GM12878 (cell line): ENCODE measurements around the gene METTL23.

Experiments used
- CHD1 ChIP-seq: IDR thresholded peaks from 2 replicates; pipeline ENCODE4 v1.6.1; 2012; ENCODE audit warnings: low read depth, low read length, improper control_type of control experiment
- CHD2 ChIP-seq: IDR thresholded peaks from 2 replicates; pipeline ENCODE4 v1.6.1; 2011; ENCODE audit warnings: low read depth, low read length, improper control_type of control experiment, borderline replicate concordance
- GABPA ChIP-seq: IDR thresholded peaks from 2 replicates; pipeline ENCODE4 v1.6.1; 2014; ENCODE audit warnings: antibody characterized with exemption, low read depth, mild to moderate bottlenecking, inconsistent platforms
- MTA2 ChIP-seq: fragments of 450-650 bp; IDR thresholded peaks from 2 replicates; pipeline ENCODE4 v1.6.1; 2016; ENCODE audit warnings: low read depth, mild to moderate bottlenecking, moderate library complexity
- RFX5 ChIP-seq: IDR thresholded peaks from 2 replicates; pipeline ENCODE4 v1.6.1; 2011; ENCODE audit warnings: low read depth, low read length, improper control_type of control experiment
- ZNF24 ChIP-seq: fragments of 450-650 bp; IDR thresholded peaks from 2 replicates; pipeline ENCODE4 v1.6.1; 2017; ENCODE audit warnings: antibody characterized with exemption, mild to moderate bottlenecking
- TF ChIP-seq, protein P1 (sequence below), 3 experiments: IDR thresholded peaks in 2 of 3; conservative IDR thresholded peaks in 1 of 3; 2 replicates each; pipeline ENCODE4 v1.5.1; 2011; ENCODE audit warnings: low read depth in 3 of 3, low read length in 3 of 3, mild to moderate bottlenecking in 3 of 3, control low read depth in 2 of 3, moderate library complexity in 2 of 3, inconsistent platforms in 1 of 3, mixed read lengths in 1 of 3; ENCODE audit not compliant: control insufficient read depth in 2 of 3, insufficient read depth in 1 of 3; ENCODE audit errors: extremely low read depth in 1 of 3
- TF ChIP-seq, protein P2 (sequence below): IDR thresholded peaks from 2 replicates; pipeline ENCODE4 v1.6.1; 2012; ENCODE audit warnings: low read depth, low read length, improper control_type of control experiment
- TF ChIP-seq, protein P3 (sequence below): IDR thresholded peaks from 2 replicates; pipeline ENCODE4 v1.6.1; 2012; ENCODE audit warnings: low read depth, low read length, improper control_type of control experiment

DNA sequence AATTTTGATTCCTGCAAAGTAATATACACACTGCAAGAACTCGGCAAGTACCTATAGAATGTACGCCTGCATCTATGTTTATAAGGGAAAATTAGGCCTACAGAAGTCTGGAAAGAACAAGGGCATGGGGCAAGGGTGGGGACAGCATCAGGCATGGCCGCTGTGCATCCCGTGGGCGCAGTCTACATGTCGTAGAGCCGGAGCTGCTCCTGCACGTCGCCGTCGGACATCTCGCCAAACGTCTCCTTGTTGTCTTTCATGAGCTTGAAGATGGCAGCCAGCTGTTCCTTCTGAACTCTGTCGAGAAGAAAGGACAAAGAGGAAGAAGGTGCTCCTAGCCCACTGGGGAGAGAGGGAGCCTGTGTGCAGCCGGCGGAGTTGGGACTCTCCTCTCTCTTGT is 49.2 kb upstream of the METTL23 start:
- TF ChIP-seq CHD2: no peak
- TF ChIP-seq GABPA: no peak
- TF ChIP-seq, protein P1, sequence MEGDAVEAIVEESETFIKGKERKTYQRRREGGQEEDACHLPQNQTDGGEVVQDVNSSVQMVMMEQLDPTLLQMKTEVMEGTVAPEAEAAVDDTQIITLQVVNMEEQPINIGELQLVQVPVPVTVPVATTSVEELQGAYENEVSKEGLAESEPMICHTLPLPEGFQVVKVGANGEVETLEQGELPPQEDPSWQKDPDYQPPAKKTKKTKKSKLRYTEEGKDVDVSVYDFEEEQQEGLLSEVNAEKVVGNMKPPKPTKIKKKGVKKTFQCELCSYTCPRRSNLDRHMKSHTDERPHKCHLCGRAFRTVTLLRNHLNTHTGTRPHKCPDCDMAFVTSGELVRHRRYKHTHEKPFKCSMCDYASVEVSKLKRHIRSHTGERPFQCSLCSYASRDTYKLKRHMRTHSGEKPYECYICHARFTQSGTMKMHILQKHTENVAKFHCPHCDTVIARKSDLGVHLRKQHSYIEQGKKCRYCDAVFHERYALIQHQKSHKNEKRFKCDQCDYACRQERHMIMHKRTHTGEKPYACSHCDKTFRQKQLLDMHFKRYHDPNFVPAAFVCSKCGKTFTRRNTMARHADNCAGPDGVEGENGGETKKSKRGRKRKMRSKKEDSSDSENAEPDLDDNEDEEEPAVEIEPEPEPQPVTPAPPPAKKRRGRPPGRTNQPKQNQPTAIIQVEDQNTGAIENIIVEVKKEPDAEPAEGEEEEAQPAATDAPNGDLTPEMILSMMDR (IDR thresholded peaks at IDR 0.05 in 2 of 3, conservative IDR thresholded peaks at IDR 0.05 in 1 of 3; ENCODE audit: control insufficient read depth in 2 of 3, extremely low read depth in 1 of 3, insufficient read depth in 1 of 3, low read depth in 3 of 3, low read length in 3 of 3): no peak
- TF ChIP-seq ZNF24: no peak
- TF ChIP-seq MTA2: no peak
- TF ChIP-seq, protein P2, sequence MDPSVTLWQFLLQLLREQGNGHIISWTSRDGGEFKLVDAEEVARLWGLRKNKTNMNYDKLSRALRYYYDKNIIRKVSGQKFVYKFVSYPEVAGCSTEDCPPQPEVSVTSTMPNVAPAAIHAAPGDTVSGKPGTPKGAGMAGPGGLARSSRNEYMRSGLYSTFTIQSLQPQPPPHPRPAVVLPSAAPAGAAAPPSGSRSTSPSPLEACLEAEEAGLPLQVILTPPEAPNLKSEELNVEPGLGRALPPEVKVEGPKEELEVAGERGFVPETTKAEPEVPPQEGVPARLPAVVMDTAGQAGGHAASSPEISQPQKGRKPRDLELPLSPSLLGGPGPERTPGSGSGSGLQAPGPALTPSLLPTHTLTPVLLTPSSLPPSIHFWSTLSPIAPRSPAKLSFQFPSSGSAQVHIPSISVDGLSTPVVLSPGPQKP: no peak
- TF ChIP-seq, protein P3, sequence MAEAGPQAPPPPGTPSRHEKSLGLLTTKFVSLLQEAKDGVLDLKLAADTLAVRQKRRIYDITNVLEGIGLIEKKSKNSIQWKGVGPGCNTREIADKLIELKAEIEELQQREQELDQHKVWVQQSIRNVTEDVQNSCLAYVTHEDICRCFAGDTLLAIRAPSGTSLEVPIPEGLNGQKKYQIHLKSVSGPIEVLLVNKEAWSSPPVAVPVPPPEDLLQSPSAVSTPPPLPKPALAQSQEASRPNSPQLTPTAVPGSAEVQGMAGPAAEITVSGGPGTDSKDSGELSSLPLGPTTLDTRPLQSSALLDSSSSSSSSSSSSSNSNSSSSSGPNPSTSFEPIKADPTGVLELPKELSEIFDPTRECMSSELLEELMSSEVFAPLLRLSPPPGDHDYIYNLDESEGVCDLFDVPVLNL: no peak
- no peak for TF ChIP-seq RFX5
- TF ChIP-seq CHD1: no peak
